Trophoblast cell (in vitro differentiated cells and primary cell): ENCODE results near the gene TMCO2. TPM values are rescaled to one million over a fixed set of nuclear protein-coding genes. Genes with fewer than 3 reads are reported as not detected.

Experiments used
- DNase-seq, 2 donors: peaks; one replicate each; pipeline ENCODE4 v3.0.0-alpha.2; 2016
- H2AFZ ChIP-seq: 2 replicates; pipeline ENCODE4 v1.6.1; 2013; ENCODE audit warnings: low read length, moderate library complexity, mild to moderate bottlenecking; ENCODE audit not compliant: insufficient read depth, poor library complexity
- H2AK5ac ChIP-seq: 2 replicates; pipeline ENCODE4 v1.6.1; 2013; ENCODE audit warnings: mild to moderate bottlenecking, low read length
- H2BK120ac ChIP-seq: 2 replicates; pipeline ENCODE4 v1.6.1; 2013; ENCODE audit warnings: low read length, mild to moderate bottlenecking, moderate library complexity; ENCODE audit not compliant: insufficient read depth, poor library complexity
- H2BK12ac ChIP-seq: 2 replicates; pipeline ENCODE4 v1.6.1; 2013; ENCODE audit warnings: mild to moderate bottlenecking, low read length, moderate library complexity
- H2BK5ac ChIP-seq: 2 replicates; pipeline ENCODE4 v1.6.1; 2013; ENCODE audit warnings: low read length, low read depth, moderate library complexity, mild to moderate bottlenecking; ENCODE audit not compliant: poor library complexity
- H3K14ac ChIP-seq: 2 replicates; pipeline ENCODE4 v1.6.1; 2013; ENCODE audit warnings: mild to moderate bottlenecking, low read length
- H3K18ac ChIP-seq: 2 replicates; pipeline ENCODE4 v1.6.1; 2013; ENCODE audit warnings: mild to moderate bottlenecking, low read length
- H3K23ac ChIP-seq: 2 replicates; pipeline ENCODE4 v1.6.1; 2013; ENCODE audit warnings: low read length
- H3K27ac ChIP-seq: 2 replicates; pipeline ENCODE4 v1.5.1; 2013; ENCODE audit warnings: low read depth, mild to moderate bottlenecking, inconsistent platforms, low read length, moderate library complexity
- H3K27me3 ChIP-seq: 2 replicates; pipeline ENCODE4 v1.6.1; 2013; ENCODE audit warnings: inconsistent platforms, mild to moderate bottlenecking, low read length, moderate library complexity; ENCODE audit not compliant: insufficient read depth
- H3K36me3 ChIP-seq, 2 experiments: 1 replicate in 1 of 2; 2 replicates in 1 of 2; pipeline ENCODE4 v1.6.1; 2013; ENCODE audit warnings: low read length in 2 of 2, mild to moderate bottlenecking in 2 of 2, moderate library complexity in 1 of 2; ENCODE audit not compliant: insufficient read depth in 2 of 2, control insufficient read depth in 1 of 2
- H3K4ac ChIP-seq: 2 replicates; pipeline ENCODE4 v1.6.1; 2013; ENCODE audit warnings: low read depth, mild to moderate bottlenecking, low read length, moderate library complexity
- H3K4me1 ChIP-seq, 2 experiments: 1 replicate in 1 of 2; 2 replicates in 1 of 2; pipeline ENCODE4 v1.6.1; 2013; ENCODE audit warnings: low read length in 2 of 2, mild to moderate bottlenecking in 2 of 2, moderate library complexity in 1 of 2; ENCODE audit not compliant: insufficient read depth in 2 of 2, control insufficient read depth in 1 of 2
- H3K4me2 ChIP-seq: 2 replicates; pipeline ENCODE4 v1.6.1; 2013; ENCODE audit warnings: inconsistent platforms, mild to moderate bottlenecking, low read length, moderate library complexity
- H3K4me3 ChIP-seq: 2 replicates; pipeline ENCODE4 v1.5.1; 2013; ENCODE audit warnings: mild to moderate bottlenecking, low read depth, low read length, inconsistent platforms
- H3K79me1 ChIP-seq: one replicate; pipeline ENCODE4 v1.6.1; 2013; ENCODE audit warnings: low read length
- H3K79me2 ChIP-seq: 2 replicates; pipeline ENCODE4 v1.6.1; 2013; ENCODE audit warnings: low read length, mild to moderate bottlenecking; ENCODE audit not compliant: control insufficient read depth, insufficient read depth, poor library complexity
- H3K9ac ChIP-seq: 2 replicates; pipeline ENCODE4 v1.6.1; 2013; ENCODE audit warnings: mild to moderate bottlenecking, low read length
- H3K9me3 ChIP-seq: 2 replicates; pipeline ENCODE4 v1.6.1; 2013; ENCODE audit warnings: low read depth, mild to moderate bottlenecking, control low read depth, inconsistent platforms, low read length; ENCODE audit not compliant: insufficient read depth
- H4K12ac ChIP-seq: 2 replicates; pipeline ENCODE4 v1.6.1; 2013; ENCODE audit warnings: low read depth, mild to moderate bottlenecking, low read length, moderate library complexity
- H4K8ac ChIP-seq: 2 replicates; pipeline ENCODE4 v1.6.1; 2013; ENCODE audit warnings: low read depth, mild to moderate bottlenecking, low read length, moderate library complexity
- H4K91ac ChIP-seq: one replicate; pipeline ENCODE4 v1.6.1; 2013; ENCODE audit warnings: low read depth, mild to moderate bottlenecking, low read length, moderate library complexity
- WGBS: extraction: QIAGEN DNeasy Blood & Tissue Kit; methylation state at CpG from one replicate; pipeline ENCODE4 v1.1.7; 2013; ENCODE audit warnings: missing lambda C conversion rate; ENCODE audit not compliant: insufficient read length, insufficient coverage; ENCODE audit errors: extremely low coverage; 5-methylcytosine and 5-hydroxymethylcytosine counted together
- polyA plus RNA-seq: library from polyadenylated mRNA; stranded (reverse); fragments of 200-250 nt; gene quantifications from 2 replicates; pipeline ENCODE4 v1.2.3, GENCODE V29; 2013

TMCO2 gene
- 0.33 and 0.35 TPM in 2 replicates for polyA plus RNA-seq

DNA sequence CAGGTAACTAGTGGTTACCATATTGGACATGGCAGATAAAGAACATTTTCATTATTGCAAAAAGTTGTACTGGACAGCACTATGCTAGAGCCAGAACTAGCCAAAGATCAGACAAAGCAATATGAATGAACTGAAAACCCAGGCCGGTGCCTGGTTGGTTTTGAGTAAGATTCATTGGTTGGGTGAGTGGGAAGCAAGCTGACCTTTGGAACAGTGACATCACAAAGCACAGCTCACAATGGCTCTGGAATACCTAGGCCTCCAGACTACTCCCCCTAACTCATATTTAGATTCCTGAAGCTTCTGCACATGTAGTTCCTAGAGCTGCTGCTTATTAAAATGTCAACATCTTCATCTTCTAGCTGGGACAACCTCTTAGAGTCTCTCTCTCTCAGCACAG, at the start of gene TMCO2:
TSS of gene TMCO2 (plus strand) at position 283 of the 400 bp plus-strand sequence. CDS start at position 340, 57 bp downstream.
- no peaks in the 10 kb centered on the region for H3K79me1 ChIP-seq
- no peak for DNase-seq
- no peak within 1 kb of the TSS for H3K4me3 ChIP-seq
- H3K23ac ChIP-seq, result no peak within 1 kb of the TSS
- H2BK120ac ChIP-seq, result no peak within 1 kb of the TSS
- no peak within 1 kb of the TSS for H2AFZ ChIP-seq
- no peak within 1 kb of the TSS for H3K27ac ChIP-seq
- no peak within 1 kb of the TSS for H2BK12ac ChIP-seq
- no peak within 1 kb of the TSS for H3K14ac ChIP-seq
- H4K91ac ChIP-seq, result no peak within 1 kb of the TSS
- H2AK5ac ChIP-seq, result no peak within 1 kb of the TSS
- H3K79me2 ChIP-seq, result no peaks in the 10 kb centered on the region
- no peaks in the 10 kb centered on the region for H3K4me1 ChIP-seq
- H3K4me2 ChIP-seq, result no peak within 1 kb of the TSS
- no peaks in the 10 kb centered on the region for H3K9me3 ChIP-seq
- H3K9ac ChIP-seq, result no peak within 1 kb of the TSS
- H3K18ac ChIP-seq, result no peak within 1 kb of the TSS
- H3K36me3 ChIP-seq, result no peaks in the 10 kb centered on the region
- no peak within 1 kb of the TSS for H3K4ac ChIP-seq
- H4K12ac ChIP-seq, result no peak within 1 kb of the TSS
- no peak within 1 kb of the TSS for H4K8ac ChIP-seq
- no CpG with 5 or more reads among the region's 1 CpG for WGBS
- no peaks in the 10 kb centered on the region for H3K27me3 ChIP-seq
- H2BK5ac ChIP-seq, result no peak within 1 kb of the TSS

DNA sequence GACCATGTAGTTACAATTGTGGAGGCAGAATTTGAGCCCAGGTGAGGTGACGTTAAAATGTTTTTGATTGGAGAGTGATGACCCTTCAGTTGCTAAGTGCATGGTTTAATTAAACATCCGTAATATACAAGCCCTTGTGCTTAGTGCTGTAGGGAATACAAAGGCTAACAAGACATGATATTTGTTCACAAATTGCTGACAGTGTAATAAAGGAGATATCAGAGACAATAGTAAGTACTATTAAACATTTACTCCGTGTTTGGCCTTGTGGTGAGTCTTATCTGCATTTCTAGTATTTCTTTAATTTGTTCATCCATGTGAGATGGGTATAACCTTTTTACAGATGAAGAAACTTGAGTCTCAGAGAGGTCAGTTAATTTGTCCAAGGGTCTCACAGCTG, 48.6 kb upstream of the TMCO2 start:
- H3K36me3 ChIP-seq, result peaks cover 5% of the 10 kb centered on the region in 2 experiments
- WGBS, result no CpG with 5 or more reads among the region's 3 CpGs
- H3K4ac ChIP-seq, result no peak overlapping the region
- no peak overlapping the region for H4K12ac ChIP-seq
- no peak overlapping the region for H2BK5ac ChIP-seq
- H3K4me1 ChIP-seq, result no peaks in the 10 kb centered on the region
- DNase-seq, result no peak
- no peaks in the 10 kb centered on the region for H3K27me3 ChIP-seq
- H3K79me2 ChIP-seq, result no peaks in the 10 kb centered on the region
- no peak overlapping the region for H3K9ac ChIP-seq
- H3K14ac ChIP-seq, result no peak overlapping the region
- no peak overlapping the region for H2AFZ ChIP-seq
- no peak overlapping the region for H3K27ac ChIP-seq
- H4K91ac ChIP-seq, result no peak overlapping the region
- H3K23ac ChIP-seq, result no peak overlapping the region
- no peak overlapping the region for H4K8ac ChIP-seq
- no peak overlapping the region for H3K4me2 ChIP-seq
- H3K4me3 ChIP-seq, result no peak overlapping the region
- H3K18ac ChIP-seq, result no peak overlapping the region
- H2BK120ac ChIP-seq, result no peak overlapping the region
- no peak overlapping the region for H2AK5ac ChIP-seq
- H2BK12ac ChIP-seq, result no peak overlapping the region
- H3K9me3 ChIP-seq, result no peaks in the 10 kb centered on the region
- no peaks in the 10 kb centered on the region for H3K79me1 ChIP-seq

DNA sequence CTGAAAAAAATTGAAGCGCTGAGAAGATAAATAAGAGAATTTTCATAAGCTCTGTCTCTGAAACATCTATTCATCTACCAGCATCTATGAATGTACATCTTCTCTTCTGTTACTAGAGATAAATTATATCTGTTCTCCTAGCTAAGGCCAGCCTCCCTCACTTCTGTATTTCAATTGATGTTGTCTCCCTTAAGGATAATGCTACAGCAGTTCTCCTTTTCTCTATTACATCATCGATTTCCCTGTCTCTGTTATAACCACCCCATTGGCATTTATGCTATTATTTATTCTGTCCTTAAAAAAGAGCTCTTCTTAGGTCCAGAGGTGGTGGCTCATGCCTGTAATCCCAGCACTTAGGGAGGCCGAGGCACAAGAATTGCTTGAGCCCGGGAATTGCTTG, 42.9 kb upstream of the TMCO2 start:
- Histone ChIP-seq H3K36me3 (peaks cover 3 to 8% of the 10 kb centered on the region in 2 experiments), H2BK120ac (no peak overlapping the region), H4K12ac (no peak overlapping the region), H2AK5ac (no peak overlapping the region), H3K27ac (no peak overlapping the region), H2AFZ (no peak overlapping the region), H4K91ac (no peak overlapping the region), H3K9me3 (no peaks in the 10 kb centered on the region), H3K4me1 (no peaks in the 10 kb centered on the region), H3K79me1 (no peaks in the 10 kb centered on the region), H3K14ac (no peak overlapping the region), H3K4me2 (no peak overlapping the region), H2BK5ac (no peak overlapping the region), H3K4me3 (no peak overlapping the region), H2BK12ac (no peak overlapping the region), H3K9ac (no peak overlapping the region), H3K4ac (no peak overlapping the region), H3K79me2 (no peaks in the 10 kb centered on the region), H4K8ac (no peak overlapping the region), H3K27me3 (no peaks in the 10 kb centered on the region), H3K18ac (no peak overlapping the region), H3K23ac (no peak overlapping the region)
- WGBS, result no CpG with 5 or more reads among the region's 4 CpGs
- DNase-seq, result no peak

DNA sequence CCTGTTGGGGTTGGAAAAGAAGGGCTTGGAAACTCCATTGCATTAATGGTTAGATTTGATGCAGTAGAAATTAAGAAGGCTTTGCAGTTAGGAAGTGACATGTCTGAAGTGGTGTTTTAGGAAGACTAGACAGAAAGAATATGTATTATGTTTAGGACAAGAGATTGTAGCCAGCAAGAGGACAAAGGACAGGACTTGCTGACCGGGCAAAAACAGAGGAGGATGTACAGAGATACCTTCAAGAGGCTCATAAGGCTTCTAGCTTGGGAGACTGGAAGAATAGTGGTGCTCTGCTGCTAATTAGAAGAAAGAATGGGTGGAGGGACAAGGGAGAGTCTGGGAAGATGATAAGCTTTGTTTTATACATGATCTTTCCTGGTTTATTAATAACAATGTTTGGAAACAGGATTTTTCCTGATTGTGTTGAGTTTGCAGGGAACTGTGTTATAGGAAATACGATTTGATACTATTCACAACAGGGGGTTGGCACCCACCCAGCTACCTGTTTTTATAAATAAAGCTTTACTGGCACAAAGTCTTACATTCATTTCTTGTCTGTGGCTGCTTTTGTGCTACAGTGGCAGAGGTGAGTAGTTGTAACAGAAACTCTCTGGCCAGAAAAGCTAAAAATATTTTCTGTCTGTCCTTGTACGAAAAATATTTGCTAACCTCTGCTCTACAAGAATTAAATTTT, 37.1 kb upstream of the TMCO2 start:
- Histone ChIP-seq H2BK120ac (no peak overlapping the region), H3K27me3 (no peaks in the 10 kb centered on the region), H2BK12ac (no peak overlapping the region), H2BK5ac (no peak overlapping the region), H3K79me2 (no peaks in the 10 kb centered on the region), H3K4me3 (no peak overlapping the region), H3K4me1 (no peaks in the 10 kb centered on the region), H4K12ac (no peak overlapping the region), H3K18ac (no peak overlapping the region), H2AK5ac (no peak overlapping the region), H3K14ac (no peak overlapping the region), H4K91ac (no peak overlapping the region), H3K9me3 (no peaks in the 10 kb centered on the region), H3K36me3 (peaks cover 0 to 7% of the 10 kb centered on the region in 2 experiments), H3K4ac (no peak overlapping the region), H4K8ac (no peak overlapping the region), H3K23ac (no peak overlapping the region), H3K79me1 (no peaks in the 10 kb centered on the region), H2AFZ (no peak overlapping the region), H3K4me2 (no peak overlapping the region), H3K27ac (no peak overlapping the region), H3K9ac (no peak overlapping the region)
- no peak for DNase-seq
- no CpG with 5 or more reads among the region's 3 CpGs for WGBS
